Ishikawa (cell line): ENCODE results near the gene SLC30A9.

Source experiments
- CEBPB ChIP-seq: IDR thresholded peaks from 2 replicates; pipeline ENCODE4 v1.6.1; 2012
- CREB1 ChIP-seq: IDR thresholded peaks from 2 replicates; pipeline ENCODE4 v1.6.1; 2012; ENCODE audit warnings: low read depth
- EGR1 ChIP-seq: IDR thresholded peaks from 2 replicates; pipeline ENCODE4 v1.6.1; 2012
- EP300 ChIP-seq: IDR thresholded peaks from 2 replicates; pipeline ENCODE4 v1.6.1; 2012; ENCODE audit warnings: borderline replicate concordance
- FOXM1 ChIP-seq: IDR thresholded peaks from 2 replicates; pipeline ENCODE4 v1.6.1; 2012; ENCODE audit warnings: low read depth, borderline replicate concordance
- NFIC ChIP-seq: IDR thresholded peaks from 2 replicates; pipeline ENCODE4 v1.6.1; 2012
- RAD21 ChIP-seq: IDR thresholded peaks from 2 replicates; pipeline ENCODE4 v1.6.1; 2012; ENCODE audit warnings: low read depth
- TAF1 ChIP-seq: IDR thresholded peaks from 2 replicates; pipeline ENCODE4 v1.6.1; 2012; ENCODE audit warnings: low read depth, mild to moderate bottlenecking
- TCF12 ChIP-seq: IDR thresholded peaks from 2 replicates; pipeline ENCODE4 v1.6.1; 2012; ENCODE audit warnings: low read depth
- TEAD4 ChIP-seq: IDR thresholded peaks from 2 replicates; pipeline ENCODE4 v1.6.1; 2012
- YY1 ChIP-seq: IDR thresholded peaks from 2 replicates; pipeline ENCODE4 v1.6.1; 2012; ENCODE audit warnings: low read depth
- ZBTB7A ChIP-seq: IDR thresholded peaks from 2 replicates; pipeline ENCODE4 v1.6.1; 2012; ENCODE audit warnings: low read depth
- TF ChIP-seq, protein P1 (sequence below): IDR thresholded peaks from 2 replicates; pipeline ENCODE4 v1.6.1; 2012; ENCODE audit warnings: low read depth, mild to moderate bottlenecking
- TF ChIP-seq, protein P2 (sequence below): IDR thresholded peaks from 2 replicates; pipeline ENCODE4 v1.6.1; 2012
- TF ChIP-seq, protein P3 (sequence below): IDR thresholded peaks from 2 replicates; pipeline ENCODE4 v1.6.1; 2012

SLC30A9 gene

DNA sequence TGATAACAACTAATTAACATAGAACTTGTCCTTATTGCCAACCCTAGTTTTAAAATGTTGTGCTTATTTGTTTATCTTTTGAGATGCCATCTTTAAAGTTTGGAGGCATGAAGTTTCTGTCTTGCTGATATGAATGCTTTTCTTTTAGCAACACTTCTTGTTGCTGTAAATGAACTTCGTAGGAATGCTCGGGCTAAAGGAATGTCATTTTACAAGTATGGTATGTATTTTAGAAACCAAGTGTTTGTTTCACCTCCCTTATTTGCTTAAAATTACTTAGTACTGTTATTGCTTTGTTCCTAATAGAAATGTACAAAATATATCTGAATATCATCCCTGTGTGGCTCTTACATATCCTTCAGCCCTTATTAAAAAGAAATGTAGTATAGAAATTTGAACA is 76.1 kb downstream of the SLC30A9 start:
- no peak for TF ChIP-seq TEAD4
- TF ChIP-seq TAF1, result no peak

DNA sequence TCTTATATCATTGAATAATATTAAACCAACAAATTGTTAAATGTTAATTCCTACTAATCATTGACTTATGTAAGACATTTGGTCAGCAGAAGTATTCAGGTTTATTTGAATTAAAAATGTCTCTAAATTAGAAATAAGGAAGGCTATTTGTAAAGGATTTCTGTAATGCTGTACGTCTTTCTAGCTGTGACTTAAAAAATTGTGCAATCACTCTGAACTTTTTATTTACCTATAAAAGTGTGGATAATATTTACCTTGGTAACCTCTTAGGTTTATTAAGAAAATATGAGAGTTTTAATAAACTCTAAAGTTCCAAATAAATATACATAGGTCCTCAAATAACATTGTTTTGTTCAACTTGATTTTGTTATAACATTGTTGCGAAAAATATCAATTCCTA is 76.9 kb downstream of the SLC30A9 start:
- TF ChIP-seq RAD21, result no peak
- TF ChIP-seq EP300, result no peak
- TF ChIP-seq EGR1, result no peak
- TF ChIP-seq CEBPB, result no peak
- no peak for TF ChIP-seq NFIC
- no peak for TF ChIP-seq TCF12
- TF ChIP-seq, protein P1, sequence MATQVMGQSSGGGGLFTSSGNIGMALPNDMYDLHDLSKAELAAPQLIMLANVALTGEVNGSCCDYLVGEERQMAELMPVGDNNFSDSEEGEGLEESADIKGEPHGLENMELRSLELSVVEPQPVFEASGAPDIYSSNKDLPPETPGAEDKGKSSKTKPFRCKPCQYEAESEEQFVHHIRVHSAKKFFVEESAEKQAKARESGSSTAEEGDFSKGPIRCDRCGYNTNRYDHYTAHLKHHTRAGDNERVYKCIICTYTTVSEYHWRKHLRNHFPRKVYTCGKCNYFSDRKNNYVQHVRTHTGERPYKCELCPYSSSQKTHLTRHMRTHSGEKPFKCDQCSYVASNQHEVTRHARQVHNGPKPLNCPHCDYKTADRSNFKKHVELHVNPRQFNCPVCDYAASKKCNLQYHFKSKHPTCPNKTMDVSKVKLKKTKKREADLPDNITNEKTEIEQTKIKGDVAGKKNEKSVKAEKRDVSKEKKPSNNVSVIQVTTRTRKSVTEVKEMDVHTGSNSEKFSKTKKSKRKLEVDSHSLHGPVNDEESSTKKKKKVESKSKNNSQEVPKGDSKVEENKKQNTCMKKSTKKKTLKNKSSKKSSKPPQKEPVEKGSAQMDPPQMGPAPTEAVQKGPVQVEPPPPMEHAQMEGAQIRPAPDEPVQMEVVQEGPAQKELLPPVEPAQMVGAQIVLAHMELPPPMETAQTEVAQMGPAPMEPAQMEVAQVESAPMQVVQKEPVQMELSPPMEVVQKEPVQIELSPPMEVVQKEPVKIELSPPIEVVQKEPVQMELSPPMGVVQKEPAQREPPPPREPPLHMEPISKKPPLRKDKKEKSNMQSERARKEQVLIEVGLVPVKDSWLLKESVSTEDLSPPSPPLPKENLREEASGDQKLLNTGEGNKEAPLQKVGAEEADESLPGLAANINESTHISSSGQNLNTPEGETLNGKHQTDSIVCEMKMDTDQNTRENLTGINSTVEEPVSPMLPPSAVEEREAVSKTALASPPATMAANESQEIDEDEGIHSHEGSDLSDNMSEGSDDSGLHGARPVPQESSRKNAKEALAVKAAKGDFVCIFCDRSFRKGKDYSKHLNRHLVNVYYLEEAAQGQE, result no peak
- TF ChIP-seq TAF1, result no peak
- TF ChIP-seq CREB1, result no peak
- no peak for TF ChIP-seq ZBTB7A
- TF ChIP-seq FOXM1, result no peak
- TF ChIP-seq, protein P2, sequence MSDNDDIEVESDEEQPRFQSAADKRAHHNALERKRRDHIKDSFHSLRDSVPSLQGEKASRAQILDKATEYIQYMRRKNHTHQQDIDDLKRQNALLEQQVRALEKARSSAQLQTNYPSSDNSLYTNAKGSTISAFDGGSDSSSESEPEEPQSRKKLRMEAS, result no peak
- TF ChIP-seq, protein P3, sequence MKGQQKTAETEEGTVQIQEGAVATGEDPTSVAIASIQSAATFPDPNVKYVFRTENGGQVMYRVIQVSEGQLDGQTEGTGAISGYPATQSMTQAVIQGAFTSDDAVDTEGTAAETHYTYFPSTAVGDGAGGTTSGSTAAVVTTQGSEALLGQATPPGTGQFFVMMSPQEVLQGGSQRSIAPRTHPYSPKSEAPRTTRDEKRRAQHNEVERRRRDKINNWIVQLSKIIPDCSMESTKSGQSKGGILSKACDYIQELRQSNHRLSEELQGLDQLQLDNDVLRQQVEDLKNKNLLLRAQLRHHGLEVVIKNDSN, result no peak
- no peak for TF ChIP-seq YY1
- TF ChIP-seq TEAD4, result no peak

DNA sequence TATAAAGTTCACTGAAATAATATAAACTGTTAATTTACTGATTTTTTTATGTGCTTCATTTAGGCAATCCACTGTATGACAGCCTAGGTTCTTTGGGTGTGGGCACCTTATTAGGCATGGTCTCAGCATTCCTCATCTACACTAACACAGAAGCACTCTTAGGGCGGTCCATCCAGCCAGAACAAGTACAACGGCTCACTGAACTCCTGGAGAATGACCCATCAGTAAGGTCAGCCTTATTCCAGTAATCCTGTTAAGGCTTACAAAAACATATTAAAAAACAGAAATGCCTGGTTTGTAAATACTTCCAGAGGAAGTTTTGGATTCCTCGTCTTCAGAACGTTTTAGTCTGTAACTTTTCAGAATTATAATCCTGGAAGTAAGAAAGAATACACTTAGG is 80.1 kb downstream of the SLC30A9 start:
- no peak for TF ChIP-seq TCF12
- TF ChIP-seq EGR1, result no peak
- TF ChIP-seq, protein P2, result no peak

DNA sequence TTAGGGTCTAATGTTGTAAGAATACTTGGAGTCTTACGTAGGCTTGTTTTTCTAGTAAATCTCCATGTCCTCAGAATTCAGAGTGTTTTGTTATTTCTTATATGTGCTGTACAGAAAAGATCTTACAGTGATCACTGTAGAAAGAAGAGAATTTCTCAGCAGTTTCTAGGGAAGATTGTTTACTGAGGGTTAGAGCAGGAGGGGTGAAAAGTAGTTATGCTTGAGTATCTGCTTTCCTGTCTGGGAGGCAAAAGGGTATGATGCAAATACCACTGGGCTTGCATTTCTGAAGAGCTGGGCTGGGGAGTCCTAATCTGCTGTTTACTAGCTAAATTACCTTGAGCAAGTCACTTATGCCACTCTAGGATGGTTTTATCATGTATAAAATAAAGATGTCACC is 84.0 kb downstream of the SLC30A9 start:
- TF ChIP-seq YY1, result no peak
- no peak for TF ChIP-seq TAF1
- TF ChIP-seq FOXM1, result no peak
- TF ChIP-seq, protein P3, result no peak
- no peak for TF ChIP-seq CEBPB
- TF ChIP-seq, protein P1, result no peak
- TF ChIP-seq, protein P2, result no peak
- no peak for TF ChIP-seq TCF12
- TF ChIP-seq NFIC, result no peak
- TF ChIP-seq TEAD4, result no peak
- TF ChIP-seq EGR1, result no peak
- TF ChIP-seq CREB1, result no peak
- no peak for TF ChIP-seq RAD21

DNA sequence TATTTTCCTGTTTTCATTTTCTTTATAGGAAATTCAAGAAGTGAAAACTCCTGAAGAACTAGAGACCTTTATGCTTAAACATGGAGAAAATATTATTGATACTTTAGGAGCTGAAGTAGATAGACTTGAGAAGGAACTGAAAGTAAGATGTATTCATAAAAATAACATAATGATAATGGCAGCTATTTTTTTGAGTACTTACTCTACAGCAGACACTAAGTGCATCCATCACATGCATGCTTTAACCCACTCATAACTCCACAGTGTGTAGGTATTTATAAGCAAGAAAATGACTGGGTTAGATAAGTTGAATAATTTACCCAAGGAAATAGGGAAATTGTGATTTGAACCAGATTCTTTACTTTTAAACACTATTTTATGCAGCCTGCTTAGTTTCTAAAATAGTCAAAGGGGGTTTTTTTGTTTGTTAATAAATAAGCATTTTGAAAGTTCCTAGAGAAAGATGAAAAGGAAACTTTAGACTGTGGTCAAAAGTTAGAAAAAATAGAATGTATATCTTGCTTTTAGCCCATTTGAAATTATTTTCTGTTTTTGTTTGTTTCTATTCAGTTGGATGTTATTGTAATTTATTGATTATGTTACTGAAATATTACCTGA is 88.0 kb downstream of the SLC30A9 start:
- TF ChIP-seq TAF1, result no peak
- no peak for TF ChIP-seq CREB1
- no peak for TF ChIP-seq CEBPB
- TF ChIP-seq YY1, result no peak
- TF ChIP-seq TEAD4, result no peak
- TF ChIP-seq, protein P3, result no peak
- no peak for TF ChIP-seq EP300
- TF ChIP-seq RAD21, result no peak
- TF ChIP-seq, protein P2, result no peak
- TF ChIP-seq, protein P1, result no peak
- TF ChIP-seq NFIC, result no peak
- no peak for TF ChIP-seq ZBTB7A
- TF ChIP-seq FOXM1, result no peak
- no peak for TF ChIP-seq EGR1
- no peak for TF ChIP-seq TCF12
